ENCODE data around the gene TBX20. TPM values are rescaled to one million over a fixed set of nuclear protein-coding genes. Genes with fewer than 3 reads are reported as not detected.

TBX20 gene
- total RNA-seq, 1 donor from 2014 or later: 1.0 TPM

DNA sequence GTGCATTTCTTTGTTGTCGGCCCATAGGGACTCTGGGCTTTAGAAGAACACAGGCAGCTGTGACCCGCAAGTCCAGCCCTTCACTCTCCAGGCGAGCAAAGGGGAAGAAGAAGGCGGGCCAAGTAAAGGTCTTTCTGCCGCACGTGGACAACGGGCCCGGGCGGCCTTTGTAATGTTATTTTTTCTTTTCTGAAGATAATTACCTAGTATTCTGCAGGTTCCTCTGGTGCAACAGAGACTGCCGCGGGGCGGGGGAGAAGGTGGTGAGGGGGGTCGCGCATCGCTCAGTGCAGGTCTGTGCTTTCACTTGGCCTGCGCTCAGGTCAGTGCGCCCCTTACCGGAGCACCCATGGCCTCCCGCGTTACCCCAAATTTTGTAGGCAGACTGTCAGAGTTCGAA, 7.1 kb upstream of the TBX20 start:
- Histone ChIP-seq H3K27me3 (ENCODE audit: control insufficient read depth, insufficient read depth, low read length) (peaks cover 78% of the 10 kb centered on the region), H3K36me3 (ENCODE audit: control insufficient read depth, insufficient read depth, low read length) (no peaks in the 10 kb centered on the region), H3K4me3 (ENCODE audit: low read depth, low read length) (no peak overlapping the region)
- TF ChIP-seq CTCF (IDR thresholded peaks at IDR 0.05; ENCODE audit: insufficient read depth, low read length, poor library complexity, severe bottlenecking): no peak
- DNase-seq (ENCODE audit: low read depth): no peak

DNA sequence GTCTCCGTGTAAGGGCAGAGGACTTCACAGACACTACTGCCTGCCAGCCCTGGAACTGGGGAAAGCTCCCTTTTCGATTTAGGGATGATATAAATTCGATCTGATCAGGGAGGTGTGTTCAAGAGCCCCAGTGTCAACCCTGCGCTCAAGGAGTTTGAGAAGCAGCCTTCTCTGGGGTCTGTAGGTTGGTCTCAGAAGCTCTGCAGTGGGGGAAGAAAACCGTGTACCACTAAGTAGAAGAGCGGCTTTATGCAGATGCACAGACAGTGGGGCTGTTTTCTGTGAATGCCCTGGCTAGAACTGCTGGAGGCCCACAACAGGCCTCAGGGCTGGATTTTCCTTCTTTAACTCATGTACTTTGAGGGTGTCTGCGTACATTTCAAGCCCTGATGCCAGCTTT, 6.3 kb upstream of the TBX20 start:
- peaks cover 82% of the 10 kb centered on the region for H3K27me3 ChIP-seq (ENCODE audit: control insufficient read depth, insufficient read depth, low read length)
- TF ChIP-seq CTCF (IDR thresholded peaks at IDR 0.05; ENCODE audit: insufficient read depth, low read length, poor library complexity, severe bottlenecking): no peak
- no peak overlapping the region for H3K4me3 ChIP-seq (ENCODE audit: low read depth, low read length)

DNA sequence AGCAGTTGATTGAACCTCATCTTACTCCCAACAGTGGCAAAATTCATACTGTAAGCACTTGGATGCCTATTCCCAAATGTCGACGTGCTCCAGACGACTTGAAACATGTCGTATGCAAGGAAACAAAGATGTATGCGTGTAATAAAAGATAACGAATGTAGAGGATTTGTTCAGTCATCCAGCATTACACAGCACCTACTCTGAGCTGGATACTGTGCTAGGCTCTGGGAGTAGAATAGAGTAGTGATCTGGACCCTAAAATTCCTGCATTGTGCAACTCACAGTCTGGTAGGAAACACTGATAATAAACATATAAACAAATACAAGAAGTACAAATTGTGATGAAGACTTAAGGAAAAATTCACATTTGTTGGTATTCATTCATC, 5.6 kb upstream of the TBX20 start:
- H3K27me3 ChIP-seq (ENCODE audit: control insufficient read depth, insufficient read depth, low read length): peaks cover 86% of the 10 kb centered on the region
- H3K36me3 ChIP-seq (ENCODE audit: control insufficient read depth, insufficient read depth, low read length): no peaks in the 10 kb centered on the region
- H3K4me3 ChIP-seq (ENCODE audit: low read depth, low read length): no peak overlapping the region
- TF ChIP-seq CTCF (IDR thresholded peaks at IDR 0.05; ENCODE audit: insufficient read depth, low read length, poor library complexity, severe bottlenecking): no peak
- no peak for DNase-seq (ENCODE audit: low read depth)

More for the DNA sequence above, 6.3 kb upstream of the TBX20 start:
- H3K36me3 ChIP-seq (ENCODE audit: control insufficient read depth, insufficient read depth, low read length): no peaks in the 10 kb centered on the region
- no peak for DNase-seq (ENCODE audit: low read depth)

- no peaks in the 10 kb centered on the region for H3K36me3 ChIP-seq (ENCODE audit: control insufficient read depth, insufficient read depth, low read length)
- no peak overlapping the region for H3K4me3 ChIP-seq (ENCODE audit: low read depth, low read length)
- peaks cover 91% of the 10 kb centered on the region for H3K27me3 ChIP-seq (ENCODE audit: control insufficient read depth, insufficient read depth, low read length)
- no peak for TF ChIP-seq CTCF (IDR thresholded peaks at IDR 0.05; ENCODE audit: insufficient read depth, low read length, poor library complexity, severe bottlenecking)
- DNase-seq (ENCODE audit: low read depth): no peak
These were observed 5.1 kb upstream of the TBX20 start for GRCh38 chr7:35258868-35259522.

DNA sequence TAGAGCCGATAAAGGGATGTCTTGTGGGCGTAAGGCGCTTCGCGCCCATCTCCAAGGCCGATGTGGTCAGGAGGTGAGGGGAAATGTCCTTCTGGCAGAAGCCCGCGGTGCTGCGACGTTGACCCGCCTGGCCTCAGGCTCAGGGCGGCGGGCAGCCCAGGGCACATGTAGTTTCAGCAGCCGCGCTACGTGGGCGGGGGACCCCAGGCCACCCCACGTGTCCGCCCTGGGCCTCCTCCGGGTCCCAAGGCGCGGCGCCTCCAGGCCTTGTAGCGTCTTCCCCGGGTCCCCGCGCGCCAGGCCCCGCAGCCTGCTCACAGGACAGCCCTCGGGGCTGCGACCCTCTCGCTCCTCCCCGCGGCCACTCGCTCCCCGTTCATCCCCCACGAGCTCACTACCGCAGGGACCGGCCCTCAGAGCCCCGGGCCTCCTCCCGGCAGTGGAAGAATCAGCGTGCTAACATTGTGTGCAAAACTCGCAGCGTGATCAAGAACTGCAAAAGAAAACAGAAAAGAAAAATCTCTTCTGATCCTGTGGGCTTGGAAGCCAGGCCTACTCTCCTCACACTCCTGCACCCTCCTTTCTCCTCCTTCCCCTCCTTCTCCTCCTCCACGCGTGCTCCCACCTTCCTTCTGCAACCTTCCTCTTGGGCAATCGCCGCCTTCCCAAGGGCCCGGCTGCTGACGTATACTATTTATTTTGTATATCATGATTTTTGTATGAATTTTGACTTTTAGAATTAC, 4.4 kb upstream of the TBX20 start:
- H3K4me3 ChIP-seq (ENCODE audit: low read depth, low read length): no peak overlapping the region
- TF ChIP-seq CTCF (IDR thresholded peaks at IDR 0.05; ENCODE audit: insufficient read depth, low read length, poor library complexity, severe bottlenecking): no peak
- peaks cover 93% of the 10 kb centered on the region for H3K27me3 ChIP-seq (ENCODE audit: control insufficient read depth, insufficient read depth, low read length)
- no peak for DNase-seq (ENCODE audit: low read depth)
- H3K36me3 ChIP-seq (ENCODE audit: control insufficient read depth, insufficient read depth, low read length): no peaks in the 10 kb centered on the region
